ENCODE results near the gene CDK13.
"Not testable (repeated sequence)": the region's sequence is repeated elsewhere in the genome, so short reads cannot be mapped to it uniquely, and the experiment has no call there.

Gene CDK13

GRCh38 chr7:40147371-40148246 is 197.6 kb downstream of the CDK13 start:
- H3K4me3 ChIP-seq (ENCODE audit: low read length): no peak overlapping the region
- no peak for DNase-seq (ENCODE audit: low read depth, low spot score)
- H3K27me3 ChIP-seq (ENCODE audit: control insufficient read depth, insufficient read depth, low read length): no peaks in the 10 kb centered on the region
- H3K36me3 ChIP-seq (ENCODE audit: control insufficient read depth, insufficient read depth, low read length): no peaks in the 10 kb centered on the region
- H3K9me3 ChIP-seq (ENCODE audit: control insufficient read depth, insufficient read depth, low read length): no peaks in the 10 kb centered on the region; the same call in 1 of the 2 replicates
- no peak overlapping the region for H3K27ac ChIP-seq (ENCODE audit: low read length)
- no CpG with 5 or more reads among the region's 19 CpGs for WGBS (ENCODE audit: insufficient coverage, insufficient read length)
- no peaks in the 10 kb centered on the region for H3K4me1 ChIP-seq (ENCODE audit: control insufficient read depth, insufficient read depth, low read length)

GRCh38 chr7:40148247-40148580 is 198.2 kb downstream of the CDK13 start:
- not testable (repeated sequence) for DNase-seq (ENCODE audit: low read depth, low spot score); H3K4me3 ChIP-seq (ENCODE audit: low read length); H3K9me3 ChIP-seq (ENCODE audit: control insufficient read depth, insufficient read depth, low read length); H3K4me1 ChIP-seq (ENCODE audit: control insufficient read depth, insufficient read depth, low read length); H3K27ac ChIP-seq (ENCODE audit: low read length); H3K36me3 ChIP-seq (ENCODE audit: control insufficient read depth, insufficient read depth, low read length); H3K27me3 ChIP-seq (ENCODE audit: control insufficient read depth, insufficient read depth, low read length)
- WGBS (ENCODE audit: insufficient coverage, insufficient read length): no CpG with 5 or more reads among the region's 7 CpGs

GRCh38 chr7:40148671-40149070 is 198.6 kb downstream of the CDK13 start:
- no peak for DNase-seq (ENCODE audit: low read depth, low spot score)
- Histone ChIP-seq H3K27ac (ENCODE audit: low read length) (no peak overlapping the region), H3K9me3 (ENCODE audit: control insufficient read depth, insufficient read depth, low read length) (no peaks in the 10 kb centered on the region; the same call in 1 of the 2 replicates), H3K4me3 (ENCODE audit: low read length) (no peak overlapping the region), H3K36me3 (ENCODE audit: control insufficient read depth, insufficient read depth, low read length) (no peaks in the 10 kb centered on the region), H3K4me1 (ENCODE audit: control insufficient read depth, insufficient read depth, low read length) (no peaks in the 10 kb centered on the region), H3K27me3 (ENCODE audit: control insufficient read depth, insufficient read depth, low read length) (no peaks in the 10 kb centered on the region)
- no CpG with 5 or more reads among the region's 2 CpGs for WGBS (ENCODE audit: insufficient coverage, insufficient read length)

All from iPS DF 6.9 (cell line).